Right lobe of liver (tissue), 4 donors: Measurements from ENCODE around the gene LTBP1.

Source experiments
- CTCF ChIP-seq, 4 donors: fragments of 200-600 bp in 3 of 4; fragments of 450-650 bp in 1 of 4; IDR thresholded peaks; one replicate each; pipeline versions ENCODE4 v1.5.1 to v1.8.0; 2016 to 2022; ENCODE audit warnings: antibody characterized with exemption in 4 of 4, mild to moderate bottlenecking in 2 of 4
- POLR2A ChIP-seq: fragments of 450-650 bp; IDR thresholded peaks from one replicate; pipeline ENCODE4 v1.6.1; 2017; ENCODE audit warnings: antibody characterized with exemption, mild to moderate bottlenecking
- donor health status: DM: no; HTN: no; CAD: no.
- donor health status: DM: no; HTN: no; CAD: no.
- donor health status: DM: no; HTN: yes; CAD: no.

GRCh38 chr2:33274524-33274923 lies 327.8 kb downstream of the LTBP1 start:
- TF ChIP-seq CTCF (IDR thresholded peaks at IDR 0.05) (no peak), POLR2A (no peak)
